ENCODE results near the gene RASSF5.

The RASSF5 gene

GRCh38 chr1:206516728-206516990 is 9.3 kb downstream of the RASSF5 start:
- no peak for DNase-seq (ENCODE audit: low spot score)

- DNase-seq (ENCODE audit: low spot score): no peak
Observed at GRCh38 chr1:206517784-206518183, 10.5 kb downstream of the RASSF5 start.

- no peak for DNase-seq (ENCODE audit: low spot score)
Observed at GRCh38 chr1:206518206-206518605, 10.9 kb downstream of the RASSF5 start.

GRCh38 chr1:206518743-206519142 is 11.4 kb downstream of the RASSF5 start:
- no peak for DNase-seq (ENCODE audit: low spot score)

GRCh38 chr1:206521127-206521526 is 13.8 kb downstream of the RASSF5 start:
- DNase-seq (ENCODE audit: low spot score): no peak

- DNase-seq (ENCODE audit: low spot score): no peak
Observed at GRCh38 chr1:206521694-206522402, 14.5 kb downstream of the RASSF5 start.

- DNase-seq (ENCODE audit: low spot score): no peak
Observed at GRCh38 chr1:206524739-206525364, 17.5 kb downstream of the RASSF5 start.

GRCh38 chr1:206526064-206526911 is 19.0 kb downstream of the RASSF5 start:
- no peak for DNase-seq (ENCODE audit: low spot score)

- DNase-seq (ENCODE audit: low spot score): no peak
Observed at GRCh38 chr1:206529425-206529824, 22.1 kb downstream of the RASSF5 start.

GRCh38 chr1:206532368-206532767 is 25.0 kb downstream of the RASSF5 start:
- no peak for DNase-seq (ENCODE audit: low spot score)

GRCh38 chr1:206534552-206534951 is 27.2 kb downstream of the RASSF5 start:
- no peak for DNase-seq (ENCODE audit: low spot score)

GRCh38 chr1:206535853-206536188 is 28.5 kb downstream of the RASSF5 start:
- no peak for DNase-seq (ENCODE audit: low spot score)

GRCh38 chr1:206537141-206537540 is 29.8 kb downstream of the RASSF5 start:
- no peak for DNase-seq (ENCODE audit: low spot score)

GRCh38 chr1:206538086-206538770 is 30.9 kb downstream of the RASSF5 start:
- DNase-seq (ENCODE audit: low spot score): no peak

GRCh38 chr1:206538901-206539640 is 31.7 kb downstream of the RASSF5 start:
- DNase-seq (ENCODE audit: low spot score): no peak

GRCh38 chr1:206540044-206540780 is 32.9 kb downstream of the RASSF5 start:
- no peak for DNase-seq (ENCODE audit: low spot score)

- no peak for DNase-seq (ENCODE audit: low spot score)
Observed at GRCh38 chr1:206541236-206541833, 34.0 kb downstream of the RASSF5 start.

- peak; percentile 71 for DNase-seq (ENCODE audit: low spot score)
Observed at GRCh38 chr1:206544562-206545257, 37.4 kb downstream of the RASSF5 start.

- DNase-seq (ENCODE audit: low spot score): no peak
Observed at GRCh38 chr1:206545351-206545750, 38.0 kb downstream of the RASSF5 start.

- DNase-seq (ENCODE audit: low spot score): no peak
Observed at GRCh38 chr1:206547104-206547503, 39.8 kb downstream of the RASSF5 start.

Measured in hematopoietic multipotent progenitor cell treated with erythropoietin and hydrocortisone succinate and interleukin-3 and kit ligand, for 15 days (in vitro differentiated cells).